NCI-H345 (cell line): ENCODE results near the gene PIGO.
A peak's percentile ranks its signal among the peaks of the same experiment; 100 is the strongest.

ENCODE experiments used
- DNase-seq: peaks from one replicate; lab custom pipeline; 2025; lab: John Stamatoyannopoulos, UW

PIGO gene

DNA sequence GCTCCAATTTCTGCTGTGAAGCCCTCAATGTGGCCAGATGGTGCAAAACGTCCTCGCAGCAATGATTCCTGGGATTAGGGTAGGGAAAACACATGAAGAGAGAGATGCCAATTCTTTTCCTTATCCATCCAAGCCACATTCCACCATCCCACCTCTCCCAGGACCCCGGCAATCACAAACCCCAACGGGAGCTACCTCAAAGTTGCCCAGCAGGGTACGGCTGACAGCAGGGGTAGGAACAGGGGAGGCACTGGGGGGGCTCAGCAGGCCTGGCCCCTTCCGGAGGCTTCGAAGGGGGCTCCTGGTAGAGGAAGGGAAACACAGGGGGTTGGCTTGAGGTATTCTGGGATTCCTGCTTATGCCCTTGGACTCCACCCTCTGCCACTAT lies 9.9 kb upstream of the PIGO start:
- no peak for DNase-seq

DNA sequence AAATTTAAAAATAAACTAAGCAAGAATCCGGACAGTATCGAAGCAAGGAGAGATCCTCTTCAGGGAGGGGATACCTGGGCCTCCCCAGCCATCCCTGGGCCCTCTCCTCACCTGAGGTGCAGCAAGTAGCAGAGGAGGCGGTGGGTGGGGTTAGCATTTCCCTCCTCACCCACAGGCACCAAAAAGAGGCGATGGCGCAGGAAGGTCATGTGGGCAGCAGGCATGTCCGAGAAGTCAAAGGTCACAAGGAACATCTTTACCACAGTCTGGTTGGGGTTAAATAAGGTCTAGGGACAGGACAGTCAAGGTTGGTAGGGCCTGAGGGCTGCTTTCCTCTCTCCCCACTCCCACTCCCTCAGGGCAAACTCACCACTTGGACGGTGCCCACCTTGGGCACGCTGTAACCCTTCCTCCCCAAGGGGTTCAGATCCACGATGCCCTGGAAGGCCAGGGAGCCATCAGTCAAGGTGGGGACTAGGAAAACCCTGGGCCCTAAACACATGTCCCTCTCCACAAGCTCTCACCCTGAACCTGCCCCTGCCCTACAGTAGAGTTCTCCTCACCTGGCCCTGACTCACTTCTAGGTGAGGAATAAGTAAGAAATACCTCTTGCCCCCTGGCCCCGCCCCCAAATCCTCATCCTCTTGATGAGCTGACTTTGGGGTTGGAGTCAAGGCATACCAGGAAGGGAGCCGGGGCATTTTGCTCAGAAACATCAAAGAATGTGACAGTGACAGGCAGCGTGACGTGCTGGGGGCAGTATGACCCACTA lies 9.4 kb upstream of the PIGO start:
- DNase-seq: no peak

DNA sequence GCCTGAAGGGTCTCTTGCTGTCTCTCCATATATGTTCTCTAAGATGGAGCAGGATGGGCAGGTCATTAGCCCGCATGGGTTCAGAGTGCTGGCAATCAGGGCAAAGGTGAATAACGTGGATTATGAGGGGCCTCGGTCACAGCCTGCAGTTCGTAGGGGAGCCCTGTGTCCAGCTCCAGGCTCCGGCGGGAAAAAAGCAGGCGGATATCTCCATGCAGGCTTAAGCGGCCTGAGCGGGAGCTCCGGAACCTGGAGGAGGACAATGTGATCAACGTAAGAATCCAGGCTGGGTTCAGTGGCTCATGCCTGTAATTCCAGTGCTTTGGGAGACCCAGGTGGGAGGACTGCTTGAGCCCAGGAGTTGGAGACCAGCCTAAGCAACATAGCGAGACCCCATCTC lies 8.7 kb upstream of the PIGO start:
- no peak for DNase-seq

DNA sequence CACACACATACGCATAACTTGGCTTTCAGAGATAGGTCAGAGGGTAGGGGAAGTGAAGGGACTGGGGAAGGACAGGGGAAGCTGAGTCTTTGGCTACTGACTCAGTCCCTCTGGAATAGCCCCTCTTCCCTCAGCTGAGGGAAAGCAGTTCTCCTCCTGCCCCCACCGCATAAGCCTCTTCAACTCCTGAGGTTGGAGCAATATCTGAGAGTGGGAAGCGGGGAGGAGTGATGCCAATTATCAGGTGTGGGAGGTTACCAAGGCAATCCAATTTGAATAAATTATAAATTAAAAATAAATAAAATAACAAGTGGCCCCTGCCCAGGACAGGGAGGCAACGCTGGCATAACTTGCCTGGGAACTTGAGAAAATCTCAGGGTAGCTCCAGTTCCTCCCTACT lies 8.2 kb upstream of the PIGO start:
- DNase-seq: no peak

DNA sequence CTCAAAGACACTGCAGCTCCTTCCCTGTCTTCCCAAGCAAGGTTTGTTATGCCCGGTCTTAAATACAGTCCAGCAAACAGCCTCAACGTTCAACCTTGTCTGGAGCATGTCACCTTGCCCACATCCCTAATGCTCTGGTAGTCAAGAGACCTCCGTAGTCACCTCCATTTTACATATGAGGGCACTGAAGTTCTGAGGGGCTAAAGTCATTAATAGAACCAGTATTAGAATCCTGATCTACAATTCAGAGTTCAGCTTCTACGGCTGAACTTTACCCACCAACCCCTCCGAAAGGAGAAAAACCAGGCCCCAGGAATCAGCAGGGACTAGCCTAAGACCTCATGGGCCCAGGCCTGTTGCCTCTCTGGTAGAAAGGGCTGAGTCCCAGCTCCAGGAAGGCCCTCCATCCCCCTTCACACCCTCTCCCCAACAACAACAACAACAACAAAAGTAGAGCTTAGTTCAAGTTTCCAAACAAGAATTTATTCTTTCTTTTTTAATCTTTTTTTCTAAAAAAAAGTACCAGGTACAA lies 7.3 kb upstream of the PIGO start:
- DNase-seq: no peak

DNA sequence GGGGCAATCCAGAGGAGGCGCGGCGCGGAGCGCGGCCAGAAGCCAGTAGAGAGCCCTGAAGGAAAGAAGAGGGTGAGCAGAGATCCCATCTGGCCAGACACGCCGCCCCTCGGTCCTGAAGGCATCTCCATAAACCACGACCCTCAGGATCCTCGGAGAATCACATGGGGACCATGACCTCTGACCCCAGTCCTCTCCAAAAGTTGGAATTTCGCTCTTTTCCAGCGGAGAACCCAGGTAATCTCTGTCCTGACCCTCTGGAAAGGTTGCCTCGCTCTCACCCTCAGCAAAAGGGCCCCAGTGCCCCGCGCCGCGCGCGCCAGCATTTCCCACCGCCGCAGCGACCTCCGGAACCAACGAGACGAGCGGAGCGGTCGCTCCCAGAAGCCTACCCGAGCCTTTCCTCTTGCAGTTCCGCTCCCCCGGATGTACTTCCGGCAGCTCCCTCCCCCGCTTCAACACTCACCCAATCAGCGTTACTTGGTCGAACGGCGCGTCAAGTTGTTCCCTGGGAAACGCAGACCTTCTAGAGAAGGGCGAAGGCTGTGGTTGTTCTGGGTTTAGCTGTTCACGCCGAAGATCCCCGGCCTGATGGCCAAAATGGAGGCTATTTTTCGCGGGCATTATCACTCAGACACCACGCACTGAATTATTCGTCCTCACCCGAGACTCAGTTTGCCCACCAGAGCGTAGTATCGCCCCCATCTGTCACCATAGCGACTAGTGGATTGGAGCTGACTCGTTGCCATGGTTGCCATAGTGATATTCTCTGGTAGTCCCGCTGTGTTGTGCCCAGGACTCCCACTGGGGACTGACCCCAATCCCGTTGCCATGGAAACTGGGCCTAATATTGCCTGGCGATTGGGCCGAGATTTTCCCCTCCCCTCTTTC lies 6.6 kb upstream of the PIGO start, which contains the start of gene STOML2:
Gene STOML2, minus strand, starts transcription at position 363 of the 891 bp plus-strand sequence. Its CDS starts 37 bp downstream, at position 326.
- DNase-seq: peak; percentile 96

DNA sequence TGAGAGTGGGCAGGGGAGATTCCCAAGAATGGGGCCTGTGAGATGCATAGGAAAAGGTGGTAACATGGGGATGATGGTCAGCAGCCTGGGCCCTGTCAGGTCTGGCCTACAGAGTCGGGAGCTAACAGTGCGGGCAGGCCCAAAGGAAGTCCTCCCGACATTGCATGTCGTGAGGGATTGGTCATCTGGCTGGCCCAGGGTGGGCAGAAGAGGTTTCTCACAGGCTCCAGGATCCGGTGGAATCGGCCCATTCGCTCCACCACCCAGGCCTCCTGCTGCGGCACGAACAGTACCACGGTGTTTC lies 6.0 kb upstream of the PIGO start:
- DNase-seq: no peak

DNA sequence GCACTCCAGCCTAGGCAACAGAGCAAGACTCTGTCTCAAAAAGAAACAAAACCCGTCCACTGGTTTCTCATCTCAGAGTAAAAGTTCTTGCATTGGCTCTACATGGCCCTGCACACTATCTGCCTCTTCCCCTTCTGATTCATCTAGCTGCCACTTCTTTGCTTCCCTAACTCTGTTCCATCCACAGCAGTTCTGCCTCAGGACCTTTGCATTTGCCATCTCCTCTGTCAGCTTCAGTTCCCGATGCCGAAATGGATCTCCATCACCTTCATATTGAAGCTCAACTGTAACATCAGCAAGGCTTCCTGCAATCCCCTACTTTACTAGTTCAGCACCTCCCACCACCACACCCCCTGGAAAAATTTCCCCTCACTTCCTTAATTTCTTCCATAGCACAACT lies 1.2 kb upstream of the PIGO start:
- no peak for DNase-seq

DNA sequence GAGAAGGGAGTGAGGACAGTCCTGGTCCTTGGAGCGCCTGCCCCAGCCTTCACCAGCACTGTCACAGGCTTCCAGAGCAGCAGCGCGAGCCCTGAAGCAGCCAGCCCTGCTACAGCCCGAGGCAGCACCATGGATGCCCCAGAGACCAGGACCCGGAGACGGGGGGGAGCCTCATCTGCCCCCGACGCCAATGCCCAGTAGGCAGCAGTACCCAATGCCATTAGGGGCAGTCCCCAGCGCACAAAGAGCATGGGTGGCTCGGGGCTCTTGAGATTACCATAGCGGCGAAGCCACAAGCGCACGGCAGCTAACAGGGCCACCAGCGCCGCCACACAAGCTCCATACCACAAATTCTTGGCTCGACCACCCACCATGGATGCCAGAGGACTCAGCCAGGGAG lies 4.9 kb downstream of the PIGO start:
- no peak for DNase-seq

DNA sequence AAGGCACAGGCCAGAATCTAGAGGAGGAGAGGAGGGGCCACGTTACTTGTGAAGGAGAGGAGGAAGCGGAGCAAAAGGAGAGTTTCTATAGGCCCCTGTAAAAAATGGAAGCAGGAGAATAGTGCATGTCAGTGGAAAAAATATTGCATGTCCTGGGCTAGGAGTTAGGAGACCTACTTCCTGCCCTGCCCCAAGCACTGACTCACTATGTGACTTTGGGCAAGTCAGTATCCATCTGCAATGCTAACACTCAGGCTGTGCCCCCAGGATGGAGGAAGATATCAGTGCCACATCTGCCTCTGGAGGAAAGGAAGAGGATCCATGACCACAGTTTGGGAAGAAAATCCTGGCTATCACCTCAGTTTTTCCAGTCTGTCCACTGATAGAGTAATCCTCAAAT lies 7.0 kb downstream of the PIGO start:
- DNase-seq: no peak

DNA sequence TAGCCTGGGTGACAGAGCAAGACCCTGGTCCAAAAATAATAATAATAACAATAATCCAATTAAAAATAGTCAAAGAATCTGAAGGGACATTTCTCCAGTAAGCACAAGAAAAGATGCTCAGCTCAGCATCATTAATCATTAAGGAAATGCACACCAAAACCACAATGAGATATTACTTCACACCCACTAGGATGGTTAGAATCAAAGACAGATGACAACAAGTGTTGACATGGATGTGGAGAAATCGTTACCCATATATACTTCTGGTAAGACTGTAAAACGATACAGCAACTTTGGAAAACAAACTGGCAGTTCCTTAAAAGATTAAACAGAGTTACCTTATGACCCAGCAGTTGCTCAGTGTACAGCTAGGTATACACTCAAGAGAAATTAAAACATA lies 11.3 kb downstream of the PIGO start:
- no peak for DNase-seq

DNA sequence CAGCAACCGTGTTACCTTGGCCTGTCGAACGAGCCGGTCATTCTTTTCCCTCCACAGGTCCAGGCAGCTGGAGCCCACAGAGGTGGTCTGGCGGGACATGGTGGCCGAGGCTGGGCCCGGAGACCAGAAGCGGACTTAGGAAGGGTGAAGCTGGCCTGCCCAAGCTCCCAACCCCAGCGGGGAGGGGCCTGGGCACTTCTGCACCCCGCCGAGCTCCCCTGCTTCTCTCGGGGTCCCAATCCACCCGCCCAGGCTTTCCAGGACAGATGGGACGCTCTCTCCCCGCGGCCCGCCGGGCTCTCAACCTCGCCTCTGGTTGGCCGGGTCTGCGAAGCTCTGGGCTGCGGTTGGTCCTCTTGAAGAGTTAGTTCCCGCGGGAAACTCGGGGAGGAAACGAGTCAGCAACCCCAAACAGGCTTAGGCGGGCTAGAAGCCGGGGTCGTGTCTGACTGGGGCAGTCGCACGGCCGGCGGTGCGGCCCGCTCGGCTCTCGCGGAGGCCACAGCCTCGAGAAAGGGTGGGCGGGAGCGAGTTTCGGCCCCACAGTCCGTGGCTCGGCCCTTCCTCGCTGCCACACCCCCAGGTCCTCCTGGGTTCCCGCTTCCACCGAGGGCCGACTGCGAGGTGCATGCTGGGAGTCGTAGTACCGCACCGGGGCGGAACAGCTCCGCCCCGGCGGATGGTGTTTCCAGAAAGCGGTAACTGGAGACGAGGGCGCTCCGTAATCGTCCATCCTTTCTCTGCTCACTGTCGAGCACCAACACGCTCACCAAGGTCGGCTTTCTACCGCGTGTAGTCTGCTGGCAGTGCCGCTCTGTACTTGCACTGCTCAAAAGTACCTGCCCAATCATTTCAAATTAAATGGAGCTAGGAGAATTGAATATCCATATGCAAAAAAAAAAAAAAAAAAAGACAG lies 16.7 kb downstream of the PIGO start, which contains the start of gene FANCG:
Gene FANCG, minus strand, starts transcription at position 517 of the 916 bp plus-strand sequence. Its CDS starts 418 bp downstream, at position 99.
- peak; percentile 96 for DNase-seq

DNA sequence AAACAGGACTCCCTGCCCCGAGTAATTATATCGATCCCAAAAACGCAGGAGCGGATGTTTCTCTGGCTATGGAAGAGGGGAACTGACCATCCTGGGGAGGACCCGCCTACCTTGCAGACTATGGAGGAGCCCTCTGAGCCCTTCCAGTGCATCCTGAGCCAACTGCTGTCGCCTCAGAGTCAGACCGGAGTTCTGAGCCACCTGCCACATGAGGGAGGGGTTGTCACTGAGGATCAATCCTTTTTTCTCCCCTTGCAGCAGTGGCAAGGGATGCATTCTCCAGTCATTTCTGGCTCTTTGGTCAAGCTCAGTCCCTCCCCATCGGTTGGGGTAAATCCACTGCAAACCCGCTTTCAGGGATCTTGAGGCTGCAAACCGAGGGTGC lies 17.4 kb downstream of the PIGO start:
- no peak for DNase-seq

DNA sequence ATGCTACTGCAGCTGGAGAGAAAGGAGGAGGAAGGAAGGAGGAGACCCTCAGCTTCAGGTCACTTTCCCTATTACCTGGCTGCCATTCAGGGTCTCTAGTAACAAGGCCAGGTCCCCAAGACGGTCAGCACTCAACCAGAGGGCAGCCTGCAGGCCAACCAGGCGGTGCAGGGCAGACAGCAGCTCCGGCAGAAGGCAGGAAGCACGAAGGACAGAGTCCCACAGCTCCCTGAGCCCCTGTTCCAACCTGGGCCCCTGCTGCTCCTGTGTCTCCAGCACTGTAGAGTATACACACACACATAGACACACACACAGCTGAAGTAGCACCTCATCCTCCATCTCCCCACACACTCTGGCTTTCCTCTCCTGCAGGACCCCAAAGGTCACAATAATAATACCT lies 18.3 kb downstream of the PIGO start:
- no peak for DNase-seq

DNA sequence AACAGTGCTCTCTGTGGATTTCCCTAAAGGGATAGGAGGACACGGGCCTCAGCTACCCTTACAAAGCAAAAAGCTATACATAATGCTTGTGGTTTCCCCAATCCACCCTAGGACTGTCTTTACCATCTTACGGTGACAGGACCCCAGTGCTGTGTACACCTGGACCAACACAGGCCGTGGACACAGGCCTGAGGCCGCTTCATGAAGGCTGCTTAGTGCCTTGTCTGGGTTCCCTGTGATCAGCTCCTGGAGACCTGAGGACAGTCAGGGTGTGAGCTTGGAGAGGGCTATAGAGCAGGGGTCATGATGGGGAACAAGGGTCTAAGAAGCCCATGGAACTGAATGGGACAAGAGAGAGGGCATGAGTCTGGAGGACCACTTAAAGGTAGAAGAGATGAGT lies 19.5 kb downstream of the PIGO start:
- no peak for DNase-seq

DNA sequence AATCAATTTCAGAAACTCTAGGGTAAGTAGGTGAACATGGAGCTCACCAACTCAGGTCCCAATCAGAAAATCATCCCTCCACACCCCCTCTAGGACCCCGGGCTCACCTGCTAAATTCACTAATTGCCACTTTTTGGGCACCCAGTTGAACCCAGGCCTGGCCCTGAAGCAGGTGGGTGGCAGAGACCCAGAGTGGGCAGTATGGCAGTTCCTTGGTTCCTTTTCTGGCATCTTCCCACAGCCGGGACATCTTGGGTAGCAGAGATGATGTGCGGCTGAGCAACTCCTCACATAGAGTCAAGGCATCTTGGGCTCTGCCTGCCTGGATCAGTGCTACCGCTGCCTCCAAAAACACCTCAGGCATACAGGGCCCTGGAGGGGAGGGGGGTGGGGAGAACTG lies 21.0 kb downstream of the PIGO start:
- DNase-seq: no peak

DNA sequence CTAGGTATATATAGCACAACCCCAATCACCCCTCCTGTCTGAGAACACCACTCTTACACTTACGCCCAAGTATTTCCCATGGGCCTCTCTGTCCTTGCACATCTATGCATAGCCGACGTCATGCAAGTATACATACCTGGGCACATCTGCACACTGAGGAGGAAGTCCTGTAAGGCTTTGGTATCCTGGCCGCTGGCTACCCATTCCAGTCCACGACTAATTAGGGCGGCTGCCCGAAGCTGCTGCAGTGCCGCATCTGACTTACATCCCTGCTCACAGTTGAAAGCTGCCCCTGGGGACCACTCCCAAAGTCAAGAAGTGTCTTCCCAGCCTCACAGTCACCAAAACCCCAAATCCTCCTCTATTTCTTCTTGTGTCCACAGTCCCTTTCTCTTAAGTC lies 21.6 kb downstream of the PIGO start:
- DNase-seq: no peak

DNA sequence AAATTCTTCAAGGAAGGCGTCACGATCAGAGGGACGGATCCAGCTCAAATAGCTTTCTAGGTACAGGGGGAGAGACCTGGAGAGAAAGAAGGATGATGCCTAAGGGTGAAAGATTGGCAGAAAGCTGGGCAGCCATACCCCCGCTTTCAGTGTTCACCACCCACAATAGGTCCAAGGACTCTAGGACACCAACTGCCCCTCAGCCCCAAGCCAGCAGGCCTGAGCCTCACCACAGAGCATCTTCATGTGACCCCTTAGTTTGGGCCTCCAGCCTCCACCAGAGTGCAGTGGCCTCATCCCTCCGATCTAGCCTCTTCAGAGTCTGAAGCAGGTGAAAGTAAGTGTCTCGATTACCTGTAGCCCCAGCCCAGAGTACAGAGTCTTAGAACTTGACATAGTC lies 22.2 kb downstream of the PIGO start:
- DNase-seq: no peak

DNA sequence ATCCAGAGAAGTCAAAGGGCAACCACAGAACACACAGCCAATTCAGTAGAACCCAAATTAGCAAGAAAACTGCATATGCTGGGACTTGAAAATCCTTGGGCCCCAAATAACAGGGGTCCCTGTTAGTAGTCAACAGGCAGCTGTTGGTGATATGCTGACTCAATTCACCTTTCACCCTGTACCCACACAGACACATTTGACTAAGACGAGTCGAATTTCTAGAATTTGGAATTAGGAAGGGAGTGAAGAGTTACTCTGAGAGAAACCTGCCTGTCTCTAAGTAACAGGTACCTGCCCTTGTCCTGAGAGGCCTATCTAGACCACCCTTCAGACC lies 23.1 kb downstream of the PIGO start:
- no peak for DNase-seq

DNA sequence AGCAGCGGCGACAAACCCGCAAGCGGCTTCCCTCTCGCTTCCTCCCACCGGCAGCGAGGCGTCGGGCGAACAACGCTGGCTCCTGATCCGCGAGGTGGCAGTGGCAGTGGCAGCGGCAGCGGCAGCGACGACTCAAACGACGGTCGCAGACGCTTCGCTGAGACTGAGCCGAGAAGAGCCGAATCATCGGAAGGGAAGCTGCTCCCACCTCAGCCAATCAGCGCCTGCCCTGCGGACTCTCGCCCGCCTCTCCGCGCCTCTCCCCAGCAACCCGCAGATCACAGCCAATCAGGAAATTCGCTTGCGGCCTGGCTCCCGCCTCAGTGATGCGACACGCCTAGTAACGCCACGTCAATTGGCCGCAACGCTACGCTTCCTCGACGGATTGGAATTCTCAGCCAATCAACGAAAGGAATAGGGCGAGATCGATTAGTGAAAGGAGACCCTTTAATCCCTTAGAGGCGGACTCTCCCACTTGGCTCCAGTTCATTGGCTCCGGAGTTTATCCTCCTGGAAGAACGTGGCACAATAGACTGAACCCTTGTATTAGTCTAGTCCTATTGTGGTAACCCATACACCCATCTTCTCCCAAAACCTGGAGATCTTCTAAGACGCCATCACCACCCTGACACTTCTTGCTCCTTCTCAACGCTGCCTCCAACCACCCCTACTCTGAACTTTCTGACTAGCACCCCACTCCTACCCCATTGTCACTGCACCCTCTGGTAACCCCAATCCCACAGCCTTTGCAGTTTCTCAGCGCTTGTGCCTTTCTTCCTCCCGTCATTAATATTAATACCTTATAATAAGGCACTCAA lies 23.7 kb downstream of the PIGO start, which contains the start of gene VCP:
Gene VCP, minus strand, starts transcription at position 165 of the 818 bp plus-strand sequence. CDS start 272 bp downstream, outside the sequence.
- peak; percentile 99 for DNase-seq

DNA sequence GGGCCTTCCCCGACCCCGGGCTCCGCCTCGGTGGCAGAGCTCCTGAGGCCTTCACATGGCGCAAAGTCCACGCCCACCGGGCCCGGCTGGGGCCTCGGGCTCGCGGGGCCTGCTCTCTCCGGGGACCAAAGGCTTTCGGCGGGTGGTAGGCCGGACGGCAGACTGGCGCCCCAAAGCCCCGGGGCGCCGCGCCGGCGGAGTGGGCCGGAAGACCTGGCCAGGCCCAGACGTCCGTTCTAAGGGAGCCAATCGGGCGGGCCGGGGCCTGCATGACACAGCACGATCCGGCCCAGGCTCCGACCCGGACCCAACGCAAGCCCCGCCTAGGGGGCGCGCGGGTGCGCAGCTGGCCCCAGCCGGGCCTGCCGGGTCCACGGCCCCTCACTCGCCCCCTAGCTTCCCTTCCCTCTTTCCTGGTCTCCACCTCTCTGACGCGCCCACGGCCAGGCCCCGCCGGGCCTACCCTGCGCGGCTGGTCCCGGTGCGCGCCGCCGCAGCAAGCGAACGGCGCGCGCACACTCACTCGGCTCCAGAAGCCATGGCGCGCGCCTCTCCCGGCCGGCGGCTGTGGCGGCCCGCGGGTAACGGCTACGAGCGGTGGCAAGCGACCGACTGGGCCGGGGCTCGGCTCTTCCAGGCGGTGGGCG lies 24.5 kb downstream of the PIGO start:
- peak; percentile 60 for DNase-seq
